Upper lobe of right lung (tissue), 1 donor: ENCODE data around the gene NLRP14. TPM values are rescaled to one million over a fixed set of nuclear protein-coding genes. Genes with fewer than 3 reads are reported as not detected.

Experiments
- ATAC-seq: fragments of 200-7000 bp; cut with Tn5 transposase; one replicate; pipeline ENCODE4 v1.9.1; 2020; ENCODE audit warnings: mild to moderate bottlenecking, moderate library complexity
- DNase-seq: peaks from one replicate; pipeline ENCODE4 v3.0.0-alpha.2; 2020
- H3K27ac ChIP-seq: fragments of 200-600 bp; one replicate; pipeline ENCODE4 v1.8.0; 2022
- H3K27me3 ChIP-seq: fragments of 200-600 bp; one replicate; pipeline ENCODE4 v1.8.0; 2022; ENCODE audit warnings: mild to moderate bottlenecking
- H3K36me3 ChIP-seq: fragments of 200-600 bp; one replicate; pipeline ENCODE4 v1.8.0; 2022
- H3K4me1 ChIP-seq: fragments of 200-600 bp; one replicate; pipeline ENCODE4 v1.8.0; 2022
- H3K4me3 ChIP-seq: fragments of 200-600 bp; one replicate; pipeline ENCODE4 v1.8.0; 2022; ENCODE audit warnings: mild to moderate bottlenecking
- H3K9me3 ChIP-seq: fragments of 200-600 bp; one replicate; pipeline ENCODE4 v1.8.0; 2022
- intact Hi-C: fragments of 100-400 bp; cut with DNase I; formaldehyde crosslinking; loops from one replicate; pipeline ENCODE4 v1.11.0; 2022
- total RNA-seq: library from RNA; stranded (reverse); fragmentation: NEBNext Ultra II Directional; extraction: Animal tissue kit (Norgen Biotek cat#: 25700); gene quantifications from one replicate; pipeline ENCODE4 v1.2.1, GENCODE V29; 2021
- TF ChIP-seq, protein P1 (sequence below): fragments of 200-600 bp; IDR thresholded peaks from one replicate; pipeline ENCODE4 v1.8.0; 2022; ENCODE audit warnings: antibody characterized with exemption
- donor health status: DM: no; HTN: yes; CAD: no; lungs with severe emphysema.

NLRP14 gene
- total RNA-seq, 1 donor from 2014 or later, result not detected

DNA sequence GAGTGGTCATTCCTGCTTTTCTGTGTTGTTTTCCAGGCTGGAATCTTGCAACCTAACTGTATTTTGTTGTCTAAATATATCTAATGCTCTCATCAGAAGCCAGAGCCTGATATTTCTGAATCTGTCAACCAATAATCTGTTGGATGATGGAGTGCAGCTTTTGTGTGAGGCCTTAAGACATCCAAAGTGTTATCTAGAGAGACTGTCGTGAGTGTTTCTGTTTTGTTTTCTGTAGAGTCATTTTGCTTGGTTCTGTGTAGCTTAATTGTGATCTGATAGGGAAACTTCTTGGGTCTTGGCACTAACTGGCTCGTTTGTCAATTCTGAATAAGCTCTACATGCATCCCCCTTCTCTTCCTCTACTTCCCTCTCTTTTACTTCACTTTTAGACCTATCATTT is 37.4 kb downstream of the NLRP14 start:
- TF ChIP-seq, protein P1, sequence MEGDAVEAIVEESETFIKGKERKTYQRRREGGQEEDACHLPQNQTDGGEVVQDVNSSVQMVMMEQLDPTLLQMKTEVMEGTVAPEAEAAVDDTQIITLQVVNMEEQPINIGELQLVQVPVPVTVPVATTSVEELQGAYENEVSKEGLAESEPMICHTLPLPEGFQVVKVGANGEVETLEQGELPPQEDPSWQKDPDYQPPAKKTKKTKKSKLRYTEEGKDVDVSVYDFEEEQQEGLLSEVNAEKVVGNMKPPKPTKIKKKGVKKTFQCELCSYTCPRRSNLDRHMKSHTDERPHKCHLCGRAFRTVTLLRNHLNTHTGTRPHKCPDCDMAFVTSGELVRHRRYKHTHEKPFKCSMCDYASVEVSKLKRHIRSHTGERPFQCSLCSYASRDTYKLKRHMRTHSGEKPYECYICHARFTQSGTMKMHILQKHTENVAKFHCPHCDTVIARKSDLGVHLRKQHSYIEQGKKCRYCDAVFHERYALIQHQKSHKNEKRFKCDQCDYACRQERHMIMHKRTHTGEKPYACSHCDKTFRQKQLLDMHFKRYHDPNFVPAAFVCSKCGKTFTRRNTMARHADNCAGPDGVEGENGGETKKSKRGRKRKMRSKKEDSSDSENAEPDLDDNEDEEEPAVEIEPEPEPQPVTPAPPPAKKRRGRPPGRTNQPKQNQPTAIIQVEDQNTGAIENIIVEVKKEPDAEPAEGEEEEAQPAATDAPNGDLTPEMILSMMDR, result no peak
- Histone ChIP-seq H3K27ac (peak overlapping the region; percentile 34), H3K9me3 (no peaks in the 10 kb centered on the region), H3K27me3 (no peaks in the 10 kb centered on the region), H3K4me3 (no peak overlapping the region), H3K4me1 (peaks cover 7% of the 10 kb centered on the region), H3K36me3 (no peaks in the 10 kb centered on the region)
- DNase-seq (no peak), ATAC-seq (no peak)
- intact Hi-C loops, result no loop called here

DNA sequence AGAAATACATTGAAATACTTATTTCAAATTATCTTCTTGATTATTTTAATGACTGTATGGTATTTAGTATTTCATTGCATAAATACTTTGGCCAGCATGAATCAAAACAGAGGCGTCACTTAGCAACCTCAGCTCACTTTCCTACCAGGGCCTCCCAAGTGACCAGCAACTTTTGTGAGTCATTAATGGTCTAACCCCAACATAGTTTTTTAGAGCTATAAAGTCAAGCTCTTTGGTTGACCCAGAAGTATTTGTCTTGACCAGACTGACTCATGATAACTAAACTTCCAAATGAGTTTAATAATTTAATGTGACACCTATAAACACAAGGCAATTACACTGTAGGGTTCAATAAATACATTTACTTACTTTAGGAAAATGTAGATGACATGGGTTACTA is 40.6 kb downstream of the NLRP14 start:
- ATAC-seq, result no peak
- DNase-seq, result no peak
- peaks cover 7% of the 10 kb centered on the region for H3K4me1 ChIP-seq
- H3K27me3 ChIP-seq, result no peaks in the 10 kb centered on the region
- no peak overlapping the region for H3K27ac ChIP-seq
- H3K9me3 ChIP-seq, result no peaks in the 10 kb centered on the region
- H3K36me3 ChIP-seq, result no peaks in the 10 kb centered on the region
- intact Hi-C loops, result no loop called here
- no peak overlapping the region for H3K4me3 ChIP-seq
- TF ChIP-seq, protein P1, result no peak

DNA sequence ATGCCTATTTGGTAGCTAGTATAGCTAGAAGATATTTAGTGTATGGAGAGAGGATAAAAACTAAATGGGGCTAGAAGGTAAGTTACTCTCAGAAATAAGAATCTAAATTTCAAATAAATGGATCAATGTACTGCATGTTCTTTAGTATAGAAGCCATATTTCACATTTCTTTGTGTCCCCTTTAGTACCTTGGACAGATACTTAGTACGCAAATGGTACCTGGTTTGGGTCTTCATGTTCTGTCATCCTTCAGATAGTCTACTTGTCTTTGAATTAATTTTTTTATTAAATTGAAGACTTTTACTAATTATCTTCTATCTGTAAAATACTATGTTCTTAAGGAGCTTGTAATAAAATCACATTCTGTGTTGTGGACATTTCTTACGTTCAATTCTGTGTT is 42.3 kb downstream of the NLRP14 start:
- no peak for DNase-seq

DNA sequence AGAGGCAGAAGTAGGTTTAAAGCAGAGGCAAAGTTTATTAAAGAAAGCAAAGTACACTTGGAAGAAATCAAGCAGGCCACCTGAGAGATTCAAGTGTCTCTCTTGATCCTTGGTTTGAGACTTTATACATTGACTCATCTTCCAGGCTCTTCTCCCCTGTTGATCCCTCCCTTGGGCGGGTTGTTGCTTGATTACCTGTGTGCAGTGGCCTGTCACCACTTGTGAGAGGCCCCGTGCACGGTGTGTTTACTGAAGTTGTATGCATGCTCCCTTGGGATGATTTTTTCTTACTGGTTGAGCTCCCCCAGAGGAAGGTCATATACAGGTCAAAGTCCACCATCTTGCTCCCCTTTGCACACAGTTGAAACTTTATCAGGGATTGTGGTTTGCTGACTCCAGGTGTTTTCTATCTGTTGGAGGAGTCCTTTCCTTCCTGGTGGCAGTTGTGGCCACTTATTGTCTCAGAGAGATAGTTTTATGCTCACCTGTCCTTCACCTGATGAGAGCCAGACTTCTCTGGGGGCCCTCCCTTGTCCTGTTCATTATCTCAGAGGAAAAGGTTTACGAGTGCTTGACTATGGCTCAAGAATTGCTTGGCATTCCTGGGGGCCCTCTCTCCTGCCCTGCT is 52.2 kb downstream of the NLRP14 start:
- DNase-seq (no peak), ATAC-seq (no peak)
- no peaks in the 10 kb centered on the region for H3K4me1 ChIP-seq
- no peak overlapping the region for H3K4me3 ChIP-seq
- no peaks in the 10 kb centered on the region for H3K36me3 ChIP-seq
- no peaks in the 10 kb centered on the region for H3K9me3 ChIP-seq
- intact Hi-C loops, result no loop called here
- no peaks in the 10 kb centered on the region for H3K27me3 ChIP-seq
- H3K27ac ChIP-seq, result no peak overlapping the region
- TF ChIP-seq, protein P1, result no peak

More for the DNA sequence above, 42.3 kb downstream of the NLRP14 start:
- TF ChIP-seq, protein P1, result no peak
- Histone ChIP-seq H3K27ac (no peak overlapping the region), H3K4me1 (peaks cover 7% of the 10 kb centered on the region), H3K4me3 (no peak overlapping the region), H3K36me3 (no peaks in the 10 kb centered on the region), H3K27me3 (no peaks in the 10 kb centered on the region), H3K9me3 (no peaks in the 10 kb centered on the region)
- no peak for ATAC-seq
- intact Hi-C loops, result no loop called here

DNA sequence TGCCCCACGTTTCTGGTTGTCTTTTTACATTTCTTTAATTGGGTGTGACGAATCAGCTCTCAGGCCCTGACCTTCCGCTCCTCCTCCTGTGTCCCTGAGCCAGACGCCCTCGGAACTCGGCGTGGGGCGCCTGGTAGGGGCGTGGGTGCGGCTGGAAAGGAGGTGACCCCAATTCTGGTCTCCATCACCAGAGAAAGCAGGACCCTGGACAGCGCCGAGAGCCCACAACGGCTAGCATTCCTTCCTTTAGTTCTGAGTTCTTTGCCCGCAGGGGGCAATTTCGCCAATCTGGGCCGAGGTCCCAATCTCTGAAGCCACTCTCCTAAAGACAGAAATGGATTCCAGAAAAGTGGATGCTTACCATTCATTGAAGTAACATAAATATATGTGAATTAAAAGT is 56.8 kb downstream of the NLRP14 start:
- Histone ChIP-seq H3K4me3 (no peak overlapping the region), H3K4me1 (no peaks in the 10 kb centered on the region), H3K27ac (no peak overlapping the region), H3K9me3 (no peaks in the 10 kb centered on the region), H3K36me3 (no peaks in the 10 kb centered on the region), H3K27me3 (no peaks in the 10 kb centered on the region)
- ATAC-seq, result no peak
- TF ChIP-seq, protein P1, result no peak
- intact Hi-C loops, result no loop called here
- no peak for DNase-seq
